ENCODE results near the gene FLNB. TPM values are rescaled to one million over a fixed set of nuclear protein-coding genes. Genes with fewer than 3 reads are reported as not detected.
A peak's percentile ranks its signal among the peaks of the same experiment; 100 is the strongest.

FLNB gene
- total and polyA plus RNA-seq, 2 of the 8 experiments (the other 6 are each of a cell fraction or from before 2014, with no cell fraction given): 72.3 to 118 TPM

GRCh38 chr3:58036293-58037032 is 28.2 kb downstream of the FLNB start:
- peaks cover 0 to 86% of the 10 kb centered on the region in 2 experiments; a peak in 2 of 4 replicates for H3K79me2 ChIP-seq (ENCODE audit: control insufficient read depth in 1 of 2, insufficient read depth in 2 of 2, low read length in 2 of 2)
- H2BK12ac ChIP-seq (ENCODE audit: low read depth, low read length): no peak overlapping the region
- ChIA-PET CTCF (ENCODE audit: partially characterized antibody) (interaction anchor here (0.8 to 1.4 kb wide), 3 partner anchors 13 to 27 kb away, joined by 3 to 4 read pairs (median 3); no protein-coding TSS in a partner anchor), POLR2A (ENCODE audit: partially characterized antibody) (interaction anchor here (0.6 to 1.9 kb wide), 5 partner anchors 9 to 34 kb away, joined by 3 to 6 read pairs (median 3); no protein-coding TSS in a partner anchor)
- H4K91ac ChIP-seq (replicated peaks; ENCODE audit: insufficient read length, low read length): no peak overlapping the region
- peak overlapping the region; percentile 9 to 47; a peak in 3 of 4 replicates for H3K4me2 ChIP-seq (ENCODE audit: insufficient read depth in 1 of 2, low read depth in 2 of 2, low read length in 2 of 2)
- peak; percentile 47 for TF ChIP-seq ASH2L (IDR thresholded peaks at IDR 0.05; ENCODE audit: low read length)
- TF ChIP-seq RBBP5 (IDR thresholded peaks at IDR 0.05; ENCODE audit: borderline replicate concordance, low read depth, low read length): no peak
- TF ChIP-seq CHD1 (IDR thresholded peaks at IDR 0.05; ENCODE audit: low read depth, low read length): no peak
- peak; percentile 72 for TF ChIP-seq CREB1 (IDR thresholded peaks at IDR 0.05)
- FAIRE-seq: no peak
- H3K4me3 ChIP-seq (ENCODE audit: extremely low read depth in 1 of 4, insufficient read depth in 2 of 4, low read depth in 3 of 4, low read length in 4 of 4): peak overlapping the region in 1 of 4 experiments; percentile 19; a peak in 2 of 8 replicates
- H3K4ac ChIP-seq (replicated peaks; ENCODE audit: insufficient read length, low read depth, low read length): no peak overlapping the region
- H4K20me1 ChIP-seq (replicated peaks in 1 of 2; ENCODE audit: control insufficient read depth in 1 of 2, insufficient read depth in 2 of 2, low read length in 2 of 2): peaks cover 0 to 3% of the 10 kb centered on the region in 2 experiments
- no peak overlapping the region for H2AK5ac ChIP-seq (ENCODE audit: low read depth, low read length)
- H3K27ac ChIP-seq (ENCODE audit: low read depth, low read length): peak overlapping the region; percentile 51; the same call in 1 of the 2 replicates
- no peak overlapping the region for H2AFZ ChIP-seq (ENCODE audit: low read length)
- H4K8ac ChIP-seq (ENCODE audit: extremely low read depth, insufficient read depth, low read length): no peak overlapping the region
- 73% methylated on average over 8 of the region's 8 CpGs; no CpG with 5 or more reads in 1 of the 2 experiments for WGBS, 2 experiments (ENCODE audit: extremely low coverage in 1 of 2, insufficient coverage in 1 of 2, insufficient read length in 1 of 2, insufficient replicate concordance in 2 of 2, low coverage in 1 of 2, low lambda C conversion rate in 2 of 2, missing lambda C conversion rate in 1 of 2)
- no peak overlapping the region for H2BK120ac ChIP-seq (replicated peaks; ENCODE audit: low read depth, low read length)
- H3K14ac ChIP-seq (ENCODE audit: insufficient read length): no peak overlapping the region
- H3K9me3 ChIP-seq (ENCODE audit: insufficient read depth in 2 of 2, low read depth in 1 of 2, low read length in 1 of 2): no peaks in the 10 kb centered on the region
- H2BK5ac ChIP-seq (ENCODE audit: low read depth, low read length): peak overlapping the region; percentile 71; the same call in 1 of the 2 replicates
- H2BK20ac ChIP-seq (ENCODE audit: low read length): no peak overlapping the region
- H3K79me1 ChIP-seq (ENCODE audit: low read depth, low read length): peaks cover 12% of the 10 kb centered on the region
- H3K23ac ChIP-seq (ENCODE audit: insufficient read length): no peak overlapping the region
- no peaks in the 10 kb centered on the region for H3K36me3 ChIP-seq (ENCODE audit: control insufficient read depth in 2 of 4, insufficient read depth in 4 of 4, low read length in 3 of 4)
- peaks cover 23 to 44% (median 40%) of the 10 kb centered on the region in 4 experiments for H3K4me1 ChIP-seq (replicated peaks in 1 of 4; ENCODE audit: control insufficient read depth in 3 of 4, insufficient read depth in 4 of 4, low read length in 3 of 4)
- H3K27me3 ChIP-seq (replicated peaks in 1 of 4; ENCODE audit: control insufficient read depth in 3 of 4, extremely low read depth in 1 of 4, insufficient read depth in 3 of 4, low read length in 3 of 4): no peaks in the 10 kb centered on the region
- H3K23me2 ChIP-seq (ENCODE audit: low read depth, low read length): no peaks in the 10 kb centered on the region
- DNase-seq (ENCODE audit: low read depth in 1 of 2, low spot score in 2 of 2): no peak
- H4K5ac ChIP-seq (ENCODE audit: insufficient read length, low read depth, low read length): no peak overlapping the region
- no peak overlapping the region for H2BK15ac ChIP-seq (ENCODE audit: low read length)
- no peak overlapping the region for H3K56ac ChIP-seq (replicated peaks; ENCODE audit: insufficient read length, low read depth, low read length)
- H3K9ac ChIP-seq (replicated peaks in 1 of 4; ENCODE audit: extremely low read depth in 1 of 4, low read depth in 3 of 4, low read length in 3 of 4): no peak overlapping the region
- peak overlapping the region; percentile 75 for H3K18ac ChIP-seq (ENCODE audit: extremely low read depth, low read length)
